PC-3 (cell line): ENCODE results near the gene LTB4R2. TPM values are rescaled to one million over a fixed set of nuclear protein-coding genes. Genes with fewer than 3 reads are reported as not detected.
"Not testable (repeated sequence)": the region's sequence is repeated elsewhere in the genome, so short reads cannot be mapped to it uniquely, and the experiment has no call there.

ENCODE experiments used
- ATAC-seq: fragments of 200-7000 bp; cut with Tn5 transposase; 2 replicates; pipeline ENCODE4 v1.9.1; 2020; ENCODE audit warnings: mild to moderate bottlenecking, moderate library complexity
- BruUV-seq: library from RNA; stranded (reverse); fragments of 400-500 nt; replicated peaks from 2 replicates; lab custom pipeline; 2021; lab: Mats Ljungman, UMichigan
- CTCF ChIA-PET: fragments of 300-600 bp; sonication (Branson Sonifier 250); formaldehyde crosslinking; loops from one replicate; lab custom pipeline; 2022; ENCODE audit warnings: antibody characterized with exemption; lab: Charles Lee
- POLR2A ChIA-PET: fragments of 300-600 bp; sonication (Branson Sonifier 250); formaldehyde crosslinking; loops from one replicate; lab custom pipeline; 2022; ENCODE audit warnings: antibody characterized with exemption; ENCODE audit not compliant: unreplicated experiment; lab: Charles Lee
- DNase-seq: peaks from one replicate; pipeline ENCODE4 v3.0.0-alpha.2; 2015
- H2AFZ ChIP-seq: fragments of 300-600 bp; sonication (generic); 2 replicates; pipeline ENCODE4 v1.6.0; 2016; ENCODE audit warnings: antibody characterized with exemption, low read length
- H3F3A ChIP-seq: fragments of 300-600 bp; sonication (generic); one replicate; pipeline ENCODE4 v1.6.0; 2017; ENCODE audit warnings: antibody characterized with exemption, low read length, control low read depth, mild to moderate bottlenecking; ENCODE audit not compliant: unreplicated experiment
- H3K27ac ChIP-seq: fragments of 300-600 bp; sonication (generic); 2 replicates; pipeline ENCODE4 v1.5.1; 2016; ENCODE audit warnings: mild to moderate bottlenecking, low read length
- H3K27me3 ChIP-seq: fragments of 300-600 bp; sonication (generic); 2 replicates; pipeline ENCODE4 v1.6.1; 2016; ENCODE audit warnings: low read length, mixed read lengths
- H3K36me3 ChIP-seq: fragments of 300-600 bp; sonication (generic); 2 replicates; pipeline ENCODE4 v1.6.1; 2016; ENCODE audit warnings: low read depth, mixed run types, low read length, mixed read lengths
- H3K4me1 ChIP-seq: fragments of 300-600 bp; sonication (generic); 2 replicates; pipeline ENCODE4 v1.5.1; 2016; ENCODE audit warnings: low read length; ENCODE audit not compliant: insufficient read depth
- H3K4me2 ChIP-seq: fragments of 300-600 bp; sonication (generic); 2 replicates; pipeline ENCODE4 v1.6.0; 2016; ENCODE audit warnings: low read length
- H3K4me3 ChIP-seq: fragments of 300-600 bp; sonication (generic); 2 replicates; pipeline ENCODE4 v1.5.1; 2016; ENCODE audit warnings: mild to moderate bottlenecking, low read length, mixed read lengths
- H3K79me2 ChIP-seq: fragments of 300-600 bp; sonication (generic); 2 replicates; pipeline ENCODE4 v1.6.1; 2017; ENCODE audit warnings: low read length, mixed read lengths
- H3K9ac ChIP-seq: fragments of 300-600 bp; sonication (generic); 2 replicates; pipeline ENCODE4 v1.6.0; 2016; ENCODE audit warnings: mild to moderate bottlenecking, low read length
- H3K9me2 ChIP-seq: fragments of 300-600 bp; sonication (generic); replicated peaks from 2 replicates; pipeline ENCODE4 v1.6.1; 2016; ENCODE audit warnings: mixed run types, low read length, mixed read lengths
- H3K9me3 ChIP-seq: fragments of 300-600 bp; sonication (generic); 2 replicates; pipeline ENCODE4 v1.6.1; 2016; ENCODE audit warnings: low read length, mixed read lengths
- H4K20me1 ChIP-seq: fragments of 300-600 bp; sonication (generic); 2 replicates; pipeline ENCODE4 v1.6.1; 2016; ENCODE audit warnings: low read length, mixed read lengths
- CTCF ChIP-seq: fragments of 300-600 bp; sonication (generic); conservative IDR thresholded peaks from 2 replicates; pipeline ENCODE4 v1.5.1; 2017; ENCODE audit warnings: antibody characterized with exemption, low read depth, mild to moderate bottlenecking, low read length
- EZH2 ChIP-seq: fragments of 300-600 bp; sonication (generic); IDR thresholded peaks from one replicate; pipeline ENCODE4 v1.6.1; 2017; ENCODE audit warnings: antibody characterized with exemption, mild to moderate bottlenecking, low read length; ENCODE audit not compliant: unreplicated experiment
- EZH2phosphoT487 ChIP-seq: fragments of 300-600 bp; sonication (generic); IDR thresholded peaks from 2 replicates; pipeline ENCODE4 v1.6.1; 2018; ENCODE audit warnings: mild to moderate bottlenecking, antibody characterized with exemption, low read length, borderline replicate concordance
- intact Hi-C: fragments of 100-400 bp; cut with micrococcal nuclease; formaldehyde crosslinking; loops from 2 replicates; pipeline ENCODE4 v1.9.0; 2023
- total RNA-seq: library from RNA; depleted of rRNA; stranded (reverse); fragments of >200 nt; gene quantifications from 2 replicates; pipeline ENCODE4 v1.2.3, GENCODE V29; 2014

LTB4R2 gene
- total RNA-seq, 1 experiment from 2014 or later, result 9.3 TPM

- 0 out of 2 replicates have a peak overlapping the region, but pooled peaks have one; percentile 13 for H3K27ac ChIP-seq
- no peaks in the 10 kb centered on the region for H3K9me2 ChIP-seq
- TF ChIP-seq CTCF (no peak), EZH2phosphoT487 (no peak), EZH2 (no peak)
- no peak overlapping the region for H3K9ac ChIP-seq
- H3K4me2 ChIP-seq, result no peak overlapping the region
- H4K20me1 ChIP-seq, result no peaks in the 10 kb centered on the region
- no peak overlapping the region for H2AFZ ChIP-seq
- H3K4me1 ChIP-seq, result peaks cover 8% of the 10 kb centered on the region; the same call in 1 of the 2 replicates
- POLR2A ChIA-PET, result no interaction called here
- no peaks in the 10 kb centered on the region for H3K79me2 ChIP-seq
- no peaks in the 10 kb centered on the region for H3F3A ChIP-seq
- BruUV-seq, result no TSS peak
- no peak overlapping the region for H3K4me3 ChIP-seq
- no peaks in the 10 kb centered on the region for H3K36me3 ChIP-seq
- no peaks in the 10 kb centered on the region for H3K9me3 ChIP-seq
- DNase-seq (peak; percentile 45), ATAC-seq (peak; percentile 38)
- CTCF ChIA-PET, result interaction anchor here (0.6 kb wide), 1 partner anchor 25 kb away, joined by 3 read pairs; no protein-coding TSS in a partner anchor
- intact Hi-C loops, result no loop called here
- H3K27me3 ChIP-seq, result peaks cover 13% of the 10 kb centered on the region; the same call in 1 of the 2 replicates
These were observed 43.9 kb downstream of the LTB4R2 start for GRCh38 chr14:24353559-24354481.

DNA sequence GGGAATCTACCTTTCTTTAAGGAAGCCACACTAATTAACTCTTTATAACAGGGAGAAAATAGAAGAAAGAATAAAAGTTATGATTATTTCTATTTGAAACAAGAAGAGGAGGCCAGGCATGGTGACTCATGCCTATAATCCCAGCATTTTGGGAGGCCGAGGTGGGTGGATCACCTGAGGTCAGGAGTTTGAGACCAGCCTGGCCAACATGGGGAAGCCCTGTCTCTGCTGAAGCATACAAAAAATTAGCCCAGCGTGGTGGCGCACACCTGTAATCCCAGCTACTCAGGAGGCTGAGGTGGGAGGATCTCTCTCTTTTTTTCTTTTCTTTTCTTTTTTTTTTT lies 44.5 kb downstream of the LTB4R2 start:
- ATAC-seq, H3K9me2 ChIP-seq, H3K4me1 ChIP-seq, H3K79me2 ChIP-seq, H3K36me3 ChIP-seq, H3K9ac ChIP-seq, H3K9me3 ChIP-seq, DNase-seq, BruUV-seq, H3K4me2 ChIP-seq, H3K27me3 ChIP-seq, POLR2A ChIA-PET, H4K20me1 ChIP-seq, H3K4me3 ChIP-seq, H3F3A ChIP-seq, intact Hi-C loops, H2AFZ ChIP-seq: not testable (repeated sequence)
- 0 out of 2 replicates have a peak overlapping the region, but pooled peaks have one; percentile 13 for H3K27ac ChIP-seq
- CTCF ChIA-PET, result interaction anchor here (0.6 kb wide), 1 partner anchor 25 kb away, joined by 3 read pairs; no protein-coding TSS in a partner anchor

- peaks cover 1% of the 10 kb centered on the region; the same call in 1 of the 2 replicates for H3K27me3 ChIP-seq
- no peak overlapping the region for H3K27ac ChIP-seq
- H3K4me3 ChIP-seq, result no peak overlapping the region
- no peak for TF ChIP-seq EZH2phosphoT487
- ATAC-seq (no peak), DNase-seq (no peak)
- no peak overlapping the region for H3K4me2 ChIP-seq
- CTCF ChIA-PET, result interaction anchor here (0.6 kb wide), 2 partner anchors 11 to 24 kb away, joined by 3 read pairs; no protein-coding TSS in a partner anchor
- no peaks in the 10 kb centered on the region for H3K36me3 ChIP-seq
- intact Hi-C loops, result no loop called here
- H4K20me1 ChIP-seq, result no peaks in the 10 kb centered on the region
- no peak overlapping the region for H2AFZ ChIP-seq
- H3F3A ChIP-seq, result no peaks in the 10 kb centered on the region
- peaks cover 8% of the 10 kb centered on the region; the same call in 1 of the 2 replicates for H3K4me1 ChIP-seq
- POLR2A ChIA-PET, result no interaction called here
- H3K79me2 ChIP-seq, result no peaks in the 10 kb centered on the region
- H3K9ac ChIP-seq, result no peak overlapping the region
- H3K9me3 ChIP-seq, result no peaks in the 10 kb centered on the region
- no TSS peak for BruUV-seq
- H3K9me2 ChIP-seq, result no peaks in the 10 kb centered on the region
These were observed 45.1 kb downstream of the LTB4R2 start for GRCh38 chr14:24355009-24355408.
